Neural cell (in vitro differentiated cells): ENCODE data around the gene PARVG.

ENCODE experiments used
- SMC3 ChIP-seq: fragments of 450-650 bp; conservative IDR thresholded peaks from 2 replicates; pipeline ENCODE4 v1.6.1; 2014; ENCODE audit warnings: antibody characterized with exemption, mild to moderate bottlenecking, moderate library complexity; ENCODE audit not compliant: poor library complexity
- TAF1 ChIP-seq: IDR thresholded peaks from 2 replicates; pipeline ENCODE4 v1.6.1; 2012; ENCODE audit warnings: low read depth
- TF ChIP-seq, protein P1 (sequence below): fragments of 450-650 bp; IDR thresholded peaks from 2 replicates; pipeline ENCODE4 v1.5.1; 2014; ENCODE audit warnings: antibody characterized with exemption, mild to moderate bottlenecking, moderate library complexity; ENCODE audit not compliant: poor library complexity, severe bottlenecking

DNA sequence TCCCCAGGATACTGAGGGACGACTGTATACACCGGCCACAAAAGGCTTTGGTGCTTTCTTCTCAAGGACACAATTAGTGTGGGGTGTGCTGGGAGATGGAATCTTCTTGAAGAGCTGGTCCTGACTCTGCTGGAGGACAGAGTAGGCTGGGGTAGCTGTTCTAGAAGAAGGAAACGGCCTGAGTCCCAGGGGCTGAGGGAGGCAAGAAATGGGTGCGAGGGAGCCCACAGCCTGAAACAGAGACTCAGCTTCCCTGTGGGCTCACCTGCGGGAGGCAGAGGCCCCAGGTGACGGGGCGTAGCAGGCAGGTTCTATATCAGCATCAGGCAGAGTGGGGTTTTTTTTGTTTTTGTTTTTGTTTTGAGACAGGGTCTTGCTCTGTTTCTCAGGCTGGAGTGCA lies 36.6 kb downstream of the PARVG start:
- TF ChIP-seq, protein P1, sequence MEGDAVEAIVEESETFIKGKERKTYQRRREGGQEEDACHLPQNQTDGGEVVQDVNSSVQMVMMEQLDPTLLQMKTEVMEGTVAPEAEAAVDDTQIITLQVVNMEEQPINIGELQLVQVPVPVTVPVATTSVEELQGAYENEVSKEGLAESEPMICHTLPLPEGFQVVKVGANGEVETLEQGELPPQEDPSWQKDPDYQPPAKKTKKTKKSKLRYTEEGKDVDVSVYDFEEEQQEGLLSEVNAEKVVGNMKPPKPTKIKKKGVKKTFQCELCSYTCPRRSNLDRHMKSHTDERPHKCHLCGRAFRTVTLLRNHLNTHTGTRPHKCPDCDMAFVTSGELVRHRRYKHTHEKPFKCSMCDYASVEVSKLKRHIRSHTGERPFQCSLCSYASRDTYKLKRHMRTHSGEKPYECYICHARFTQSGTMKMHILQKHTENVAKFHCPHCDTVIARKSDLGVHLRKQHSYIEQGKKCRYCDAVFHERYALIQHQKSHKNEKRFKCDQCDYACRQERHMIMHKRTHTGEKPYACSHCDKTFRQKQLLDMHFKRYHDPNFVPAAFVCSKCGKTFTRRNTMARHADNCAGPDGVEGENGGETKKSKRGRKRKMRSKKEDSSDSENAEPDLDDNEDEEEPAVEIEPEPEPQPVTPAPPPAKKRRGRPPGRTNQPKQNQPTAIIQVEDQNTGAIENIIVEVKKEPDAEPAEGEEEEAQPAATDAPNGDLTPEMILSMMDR: no peak
- TF ChIP-seq TAF1 (no peak), SMC3 (no peak)
